ENCODE data around the gene CLCA1. TPM values are rescaled to one million over a fixed set of nuclear protein-coding genes. Genes with fewer than 3 reads are reported as not detected.
A peak's percentile ranks its signal among the peaks of the same experiment; 100 is the strongest.

CLCA1 gene
- total RNA-seq, 1 donor from 2014 or later, result not detected

- Mint-ChIP-seq H3K27ac (ENCODE audit: unreplicated experiment) (no peak overlapping the region), H3K36me3 (ENCODE audit: low read depth, unreplicated experiment) (no peaks in the 10 kb centered on the region), H3K27me3 (ENCODE audit: low read depth, unreplicated experiment) (no peaks in the 10 kb centered on the region), H3K9me3 (ENCODE audit: unreplicated experiment) (no peaks in the 10 kb centered on the region), H3K4me3 (ENCODE audit: unreplicated experiment) (no peak overlapping the region), H3K4me1 (ENCODE audit: low read depth, unreplicated experiment) (no peaks in the 10 kb centered on the region)
- H3K9me3 ChIP-seq (ENCODE audit: insufficient read depth, low read depth, low read length), result no peaks in the 10 kb centered on the region
- no peaks in the 10 kb centered on the region for H3K36me3 ChIP-seq (ENCODE audit: insufficient read depth, low read length)
- no peak overlapping the region for H3K27ac ChIP-seq (ENCODE audit: low read depth, low read length)
- no peaks in the 10 kb centered on the region for H3K79me2 ChIP-seq (ENCODE audit: insufficient read depth, low read length)
- no peak overlapping the region for H3K9ac ChIP-seq (ENCODE audit: low read length)
- no peak overlapping the region for H3K4me3 ChIP-seq (ENCODE audit: insufficient read depth, low read depth, low read length)
- peak overlapping the region; percentile 45 for H2AFZ ChIP-seq (ENCODE audit: low read depth, low read length)
- H3K4me1 ChIP-seq (ENCODE audit: insufficient read depth, low read length), result peaks cover 13% of the 10 kb centered on the region
- peak; percentile 93 for DNase-seq (ENCODE audit: low read depth)
- FAIRE-seq, result peak; percentile 70
- no peaks in the 10 kb centered on the region for H3K27me3 ChIP-seq (ENCODE audit: insufficient read depth, low read length)
- no peaks in the 10 kb centered on the region for H4K20me1 ChIP-seq (ENCODE audit: insufficient read depth, low read length)
- TF ChIP-seq EZH2 (IDR thresholded peaks at IDR 0.05; ENCODE audit: insufficient read depth, low read length) (no peak), CTCF (IDR thresholded peaks at IDR 0.05; ENCODE audit: insufficient read depth, low read depth, low read length) (no peak)
- peak overlapping the region; percentile 53 for H3K4me2 ChIP-seq (ENCODE audit: low read length)
Measured at GRCh38 chr1:86429835-86430234, 38.9 kb upstream of the CLCA1 start.

GRCh38 chr1:86430376-86430775, 38.4 kb upstream of the CLCA1 start:
- H3K4me3 ChIP-seq (ENCODE audit: insufficient read depth, low read depth, low read length), result no peak overlapping the region
- Mint-ChIP-seq H3K27me3 (ENCODE audit: low read depth, unreplicated experiment) (no peaks in the 10 kb centered on the region), H3K4me3 (ENCODE audit: unreplicated experiment) (no peak overlapping the region), H3K36me3 (ENCODE audit: low read depth, unreplicated experiment) (no peaks in the 10 kb centered on the region), H3K4me1 (ENCODE audit: low read depth, unreplicated experiment) (no peaks in the 10 kb centered on the region), H3K9me3 (ENCODE audit: unreplicated experiment) (no peaks in the 10 kb centered on the region), H3K27ac (ENCODE audit: unreplicated experiment) (no peak overlapping the region)
- no peaks in the 10 kb centered on the region for H4K20me1 ChIP-seq (ENCODE audit: insufficient read depth, low read length)
- FAIRE-seq (no peak), DNase-seq (ENCODE audit: low read depth) (no peak)
- peak overlapping the region; percentile 45 for H2AFZ ChIP-seq (ENCODE audit: low read depth, low read length)
- no peaks in the 10 kb centered on the region for H3K27me3 ChIP-seq (ENCODE audit: insufficient read depth, low read length)
- H3K9me3 ChIP-seq (ENCODE audit: insufficient read depth, low read depth, low read length), result no peaks in the 10 kb centered on the region
- no peaks in the 10 kb centered on the region for H3K36me3 ChIP-seq (ENCODE audit: insufficient read depth, low read length)
- no peak overlapping the region for H3K27ac ChIP-seq (ENCODE audit: low read depth, low read length)
- no peaks in the 10 kb centered on the region for H3K79me2 ChIP-seq (ENCODE audit: insufficient read depth, low read length)
- H3K9ac ChIP-seq (ENCODE audit: low read length), result no peak overlapping the region
- H3K4me1 ChIP-seq (ENCODE audit: insufficient read depth, low read length), result peaks cover 13% of the 10 kb centered on the region
- peak overlapping the region; percentile 53 for H3K4me2 ChIP-seq (ENCODE audit: low read length)
- TF ChIP-seq EZH2 (IDR thresholded peaks at IDR 0.05; ENCODE audit: insufficient read depth, low read length), result no peak
- TF ChIP-seq CTCF (IDR thresholded peaks at IDR 0.05; ENCODE audit: insufficient read depth, low read depth, low read length), result no peak

DNA sequence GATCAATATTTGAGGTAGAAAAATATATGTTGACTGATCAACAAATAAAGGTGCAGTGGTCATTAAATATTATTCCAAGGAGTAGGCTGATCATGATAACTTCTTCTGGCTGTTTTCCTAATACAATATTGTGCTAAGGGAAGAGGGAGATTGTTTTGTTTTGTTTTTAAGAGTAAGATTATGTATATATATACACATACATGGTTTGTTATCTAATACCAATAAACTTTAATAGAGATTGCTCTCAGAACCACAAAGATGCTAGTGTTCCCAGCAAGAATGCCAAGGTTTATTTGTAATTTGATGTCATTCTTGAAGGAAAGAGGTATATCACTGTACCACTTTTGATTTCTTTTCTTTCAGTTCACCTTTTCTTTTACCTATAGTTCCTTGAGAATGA, 34.7 kb upstream of the CLCA1 start:
- no peak overlapping the region for H3K9ac ChIP-seq (ENCODE audit: low read length)
- no peak for FAIRE-seq
- no peak overlapping the region for H3K27ac ChIP-seq (ENCODE audit: low read depth, low read length)
- Mint-ChIP-seq H3K27me3 (ENCODE audit: low read depth, unreplicated experiment) (peaks cover 14% of the 10 kb centered on the region), H3K4me3 (ENCODE audit: unreplicated experiment) (no peak overlapping the region), H3K4me1 (ENCODE audit: low read depth, unreplicated experiment) (no peaks in the 10 kb centered on the region), H3K36me3 (ENCODE audit: low read depth, unreplicated experiment) (no peaks in the 10 kb centered on the region), H3K27ac (ENCODE audit: unreplicated experiment) (no peak overlapping the region), H3K9me3 (ENCODE audit: unreplicated experiment) (no peaks in the 10 kb centered on the region)
- H3K4me2 ChIP-seq (ENCODE audit: low read length), result no peak overlapping the region
- no peaks in the 10 kb centered on the region for H3K79me2 ChIP-seq (ENCODE audit: insufficient read depth, low read length)
- TF ChIP-seq EZH2 (IDR thresholded peaks at IDR 0.05; ENCODE audit: insufficient read depth, low read length), result no peak
- no peak for TF ChIP-seq CTCF (IDR thresholded peaks at IDR 0.05; ENCODE audit: insufficient read depth, low read depth, low read length)
- H2AFZ ChIP-seq (ENCODE audit: low read depth, low read length), result no peak overlapping the region
- H3K4me3 ChIP-seq (ENCODE audit: insufficient read depth, low read depth, low read length), result no peak overlapping the region
- H3K9me3 ChIP-seq (ENCODE audit: insufficient read depth, low read depth, low read length), result no peaks in the 10 kb centered on the region
- no peaks in the 10 kb centered on the region for H3K36me3 ChIP-seq (ENCODE audit: insufficient read depth, low read length)
- peaks cover 13% of the 10 kb centered on the region for H3K4me1 ChIP-seq (ENCODE audit: insufficient read depth, low read length)
- H3K27me3 ChIP-seq (ENCODE audit: insufficient read depth, low read length), result no peaks in the 10 kb centered on the region
- DNase-seq (ENCODE audit: low read depth), result no peak
- H4K20me1 ChIP-seq (ENCODE audit: insufficient read depth, low read length), result no peaks in the 10 kb centered on the region

Measured in astrocyte (in vitro differentiated cells and primary cell).